Thoracic aorta endothelial cell (primary cell): ENCODE data around the gene DCN. TPM values are rescaled to one million over a fixed set of nuclear protein-coding genes. Genes with fewer than 3 reads are reported as not detected.

Experiments used
- small RNA-seq: library from RNA; depleted of rRNA; stranded (forward); fragments of <200 nt; gene quantifications from one replicate; pipeline ENCODE3, GENCODE V24; 2012
- total RNA-seq: library from RNA; depleted of rRNA; stranded (reverse); fragments of >200 nt; gene quantifications from 2 replicates; pipeline ENCODE4 v1.2.3, GENCODE V29; 2012

Gene DCN, protein sequence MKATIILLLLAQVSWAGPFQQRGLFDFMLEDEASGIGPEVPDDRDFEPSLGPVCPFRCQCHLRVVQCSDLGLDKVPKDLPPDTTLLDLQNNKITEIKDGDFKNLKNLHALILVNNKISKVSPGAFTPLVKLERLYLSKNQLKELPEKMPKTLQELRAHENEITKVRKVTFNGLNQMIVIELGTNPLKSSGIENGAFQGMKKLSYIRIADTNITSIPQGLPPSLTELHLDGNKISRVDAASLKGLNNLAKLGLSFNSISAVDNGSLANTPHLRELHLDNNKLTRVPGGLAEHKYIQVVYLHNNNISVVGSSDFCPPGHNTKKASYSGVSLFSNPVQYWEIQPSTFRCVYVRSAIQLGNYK
- total RNA-seq, result 8.0 and 14.2 TPM in 2 replicates

GRCh38 chr12:91182636-91183455 is at the start of gene DCN:
Gene DCN (minus strand): TSS chr12:91182817. CDS start chr12:91178552, 4,265 bp downstream.

GRCh38 chr12:91111366-91112325 is 71.0 kb downstream of the DCN start, which contains the start of gene LUM:
Gene LUM (minus strand): TSS chr12:91111494. CDS start chr12:91108979, 2,515 bp downstream.

Small RNA genes within 50 kb of the gene (small RNA-seq; reads per million reads assigned to genes)
- gene AC007115.1, result not detected

Other genes starting within 250 kb of the DCN start
- gene CCER1, start 227.6 kb downstream of the DCN start, total RNA-seq, result not detected in 2 replicates
- not detected in 2 replicates for gene EPYC, start 177.8 kb downstream of the DCN start, total RNA-seq
- gene KERA, start 124.8 kb downstream of the DCN start, total RNA-seq, result not detected in 2 replicates
- gene LUM, start 71.3 kb downstream of the DCN start, total RNA-seq, result 1.0 and 2.4 TPM in 2 replicates